ENCODE data around the gene PLSCR2. TPM values are rescaled to one million over a fixed set of nuclear protein-coding genes. Genes with fewer than 3 reads are reported as not detected.
A peak's percentile ranks its signal among the peaks of the same experiment; 100 is the strongest.

Gene PLSCR2
- polyA plus RNA-seq = not detected in 3 replicates
- polyA plus RNA-seq (2011; ENCODE audit: low read depth) = not detected
- polyA plus RNA-seq (2011; cell fraction: cytosol; rRNA removed) = not detected in 2 replicates
- polyA plus RNA-seq (2011; cell fraction: nucleus; rRNA removed) = not detected in 2 replicates
- not detected in 2 replicates for polyA plus RNA-seq (2012; ENCODE audit: low replicate concordance)
- not detected in 3 replicates for polyA minus RNA-seq
- polyA minus RNA-seq (2011; cell fraction: cytosol; rRNA and poly(A)+ RNA removed) = not detected
- polyA minus RNA-seq (2011; cell fraction: nucleus; rRNA and poly(A)+ RNA removed) = 2.2 TPM in 1 of 2 replicates, not detected in the other

- TF ChIP-seq EZH2 (IDR thresholded peaks at IDR 0.05; ENCODE audit: low read length) (no peak), CTCF (optimal IDR thresholded peaks at IDR 0.05 in 1 of 3, IDR thresholded peaks at IDR 0.05 in 1 of 3, conservative IDR thresholded peaks at IDR 0.05 in 1 of 3; ENCODE audit: extremely low read depth in 1 of 3, insufficient read depth in 2 of 3, low read length in 3 of 3) (no peak)
- dilution Hi-C loops (cut with MboI; ENCODE audit: extremely low pct_ligation_motif_present, low sequenced_read_pairs) = no loop called here
- FAIRE-seq (no peak), DNase-seq (ENCODE audit: low read depth, low spot score) (no peak)
- Histone ChIP-seq H3K27me3 (ENCODE audit: control insufficient read depth, extremely low read depth, insufficient read depth, low read length) (no peaks in the 10 kb centered on the region), H3K9me3 (ENCODE audit: control insufficient read depth, low read depth, low read length) (no peaks in the 10 kb centered on the region), H3K9me1 (ENCODE audit: control insufficient read depth, extremely low read depth, insufficient read depth, low read length) (no peaks in the 10 kb centered on the region), H3K4me1 (ENCODE audit: control insufficient read depth, extremely low read depth, insufficient read depth, low read length) (peaks cover 6% of the 10 kb centered on the region), H3K79me2 (ENCODE audit: control insufficient read depth, insufficient read depth, low read length) (no peaks in the 10 kb centered on the region), H3K9ac (ENCODE audit: control insufficient read depth, extremely low read depth, insufficient read depth, low read length) (peak within 1 kb of the TSS; percentile 46), H2AFZ (ENCODE audit: control insufficient read depth, low read length) (peak within 1 kb of the TSS; percentile 88), H3K27ac (ENCODE audit: control insufficient read depth, insufficient read depth, low read length) (no peak within 1 kb of the TSS), H4K20me1 (ENCODE audit: control insufficient read depth, extremely low read depth, insufficient read depth, low read length) (no peaks in the 10 kb centered on the region), H3K4me2 (ENCODE audit: control insufficient read depth, extremely low read depth, insufficient read depth, low read depth, low read length) (peak within 1 kb of the TSS; percentile 85), H3K36me3 (ENCODE audit: control insufficient read depth in 2 of 2, extremely low read depth in 1 of 2, insufficient read depth in 2 of 2, low read length in 2 of 2) (no peaks in the 10 kb centered on the region), H3K4me3 (ENCODE audit: control insufficient read depth in 2 of 3, extremely low read depth in 1 of 3, insufficient read depth in 2 of 3, low read depth in 1 of 3, low read length in 3 of 3) (peak within 1 kb of the TSS; percentile 31 to 68 (median 56))
Observed at GRCh38 chr3:146469150-146470017, at the start of gene PLSCR2. Gene PLSCR2 (minus strand): TSS chr3:146469561. CDS start chr3:146459904, 9,657 bp downstream.

GRCh38 chr3:146517684-146518435 lies 48.5 kb upstream of the PLSCR2 start:
- FAIRE-seq (no peak), DNase-seq (ENCODE audit: low read depth, low spot score) (no peak)
- Histone ChIP-seq H2AFZ (ENCODE audit: control insufficient read depth, low read length) (no peak overlapping the region), H3K4me1 (ENCODE audit: control insufficient read depth, extremely low read depth, insufficient read depth, low read length) (peaks cover 16% of the 10 kb centered on the region), H4K20me1 (ENCODE audit: control insufficient read depth, extremely low read depth, insufficient read depth, low read length) (no peaks in the 10 kb centered on the region), H3K9ac (ENCODE audit: control insufficient read depth, extremely low read depth, insufficient read depth, low read length) (no peak overlapping the region), H3K4me3 (ENCODE audit: control insufficient read depth in 2 of 3, extremely low read depth in 1 of 3, insufficient read depth in 2 of 3, low read depth in 1 of 3, low read length in 3 of 3) (no peak overlapping the region), H3K27ac (ENCODE audit: control insufficient read depth, insufficient read depth, low read length) (no peak overlapping the region), H3K4me2 (ENCODE audit: control insufficient read depth, extremely low read depth, insufficient read depth, low read depth, low read length) (no peak overlapping the region), H3K9me3 (ENCODE audit: control insufficient read depth, low read depth, low read length) (no peaks in the 10 kb centered on the region), H3K27me3 (ENCODE audit: control insufficient read depth, extremely low read depth, insufficient read depth, low read length) (no peaks in the 10 kb centered on the region), H3K9me1 (ENCODE audit: control insufficient read depth, extremely low read depth, insufficient read depth, low read length) (no peaks in the 10 kb centered on the region), H3K36me3 (ENCODE audit: control insufficient read depth in 2 of 2, extremely low read depth in 1 of 2, insufficient read depth in 2 of 2, low read length in 2 of 2) (peaks cover 2 to 3% of the 10 kb centered on the region in 2 experiments), H3K79me2 (ENCODE audit: control insufficient read depth, insufficient read depth, low read length) (no peaks in the 10 kb centered on the region)
- dilution Hi-C loops (cut with MboI; ENCODE audit: extremely low pct_ligation_motif_present, low sequenced_read_pairs) = no loop called here
- no peak for TF ChIP-seq EZH2 (IDR thresholded peaks at IDR 0.05; ENCODE audit: low read length)
- no peak for TF ChIP-seq CTCF (optimal IDR thresholded peaks at IDR 0.05 in 1 of 3, IDR thresholded peaks at IDR 0.05 in 1 of 3, conservative IDR thresholded peaks at IDR 0.05 in 1 of 3; ENCODE audit: extremely low read depth in 1 of 3, insufficient read depth in 2 of 3, low read length in 3 of 3)
